Subcutaneous abdominal adipose tissue (tissue), 5 donors: ENCODE data around the gene DNAAF8.

Experiments used
- H3K27ac ChIP-seq: one replicate; pipeline ENCODE4 v1.7.0; 2013; ENCODE audit warnings: low read depth, mild to moderate bottlenecking, inconsistent platforms, low read length, moderate library complexity
- H3K27me3 ChIP-seq, 5 donors: one replicate each; pipeline ENCODE4 v1.7.0; 2013; ENCODE audit warnings: low read length in 5 of 5, inconsistent platforms in 1 of 5; ENCODE audit not compliant: control insufficient read depth in 5 of 5, insufficient read depth in 4 of 5
- H3K36me3 ChIP-seq, 5 donors: one replicate each; pipeline ENCODE4 v1.7.0; 2013; ENCODE audit warnings: low read length in 5 of 5; ENCODE audit not compliant: control insufficient read depth in 5 of 5, insufficient read depth in 5 of 5
- H3K4me1 ChIP-seq, 5 donors: one replicate each; pipeline ENCODE4 v1.7.0; 2013; ENCODE audit warnings: low read length in 5 of 5, mild to moderate bottlenecking in 3 of 5, moderate library complexity in 1 of 5; ENCODE audit not compliant: control insufficient read depth in 5 of 5, insufficient read depth in 5 of 5
- H3K4me3 ChIP-seq, 5 donors: one replicate each; pipeline ENCODE4 v1.7.0; 2013; ENCODE audit warnings: low read length in 5 of 5, low read depth in 1 of 5
- H3K9ac ChIP-seq, 5 donors: one replicate each; pipeline ENCODE4 v1.7.0; 2013; ENCODE audit warnings: low read length in 5 of 5, mild to moderate bottlenecking in 4 of 5, moderate library complexity in 3 of 5
- H3K9me3 ChIP-seq, 5 donors: one replicate each; pipeline ENCODE4 v1.7.0; 2013; ENCODE audit warnings: low read length in 5 of 5; ENCODE audit not compliant: control insufficient read depth in 5 of 5
- donor health status: healthy.
- donor health status: healthy.
- donor health status: healthy.
- donor health status: healthy.
- donor health status: healthy.

The DNAAF8 gene

GRCh38 chr16:4734063-4734729, at the start of gene DNAAF8, which contains the start of gene ANKS3:
Gene DNAAF8 (plus strand): TSS chr16:4734537. CDS start chr16:4736515, 1,978 bp downstream.
Gene ANKS3 (minus strand): TSS chr16:4734271. CDS start chr16:4730149, 4,122 bp downstream.
- peak within 1 kb of the TSS; percentile 81 to 95 (median 91) for H3K4me3 ChIP-seq
- peaks cover 0 to 7% (median 0%) of the 10 kb centered on the region in 5 donors for H3K27me3 ChIP-seq
- peaks cover 0 to 20% (median 19%) of the 10 kb centered on the region in 5 donors for H3K4me1 ChIP-seq
- H3K9ac ChIP-seq, result peak within 1 kb of the TSS in 4 of 5 donors; percentile 84 to 95 (median 90)
- peak within 1 kb of the TSS; percentile 65 for H3K27ac ChIP-seq
- H3K36me3 ChIP-seq, result peaks cover 0 to 13% (median 8%) of the 10 kb centered on the region in 5 donors
- H3K9me3 ChIP-seq, result no peaks in the 10 kb centered on the region

GRCh38 chr16:4684763-4685162, 49.6 kb upstream of the DNAAF8 start:
- no peak overlapping the region for H3K27ac ChIP-seq
- peaks cover 0 to 86% (median 76%) of the 10 kb centered on the region in 5 donors for H3K36me3 ChIP-seq
- no peaks in the 10 kb centered on the region for H3K27me3 ChIP-seq

GRCh38 chr16:4685292-4685691, 49.0 kb upstream of the DNAAF8 start:
- H3K27me3 ChIP-seq, result no peaks in the 10 kb centered on the region
- H3K9ac ChIP-seq, result no peak overlapping the region
- no peaks in the 10 kb centered on the region for H3K9me3 ChIP-seq
- no peak overlapping the region for H3K27ac ChIP-seq
- H3K4me3 ChIP-seq, result no peak overlapping the region
- peaks cover 0 to 25% (median 8%) of the 10 kb centered on the region in 5 donors for H3K4me1 ChIP-seq
- peaks cover 0 to 87% (median 77%) of the 10 kb centered on the region in 5 donors for H3K36me3 ChIP-seq

More at GRCh38 chr16:4684763-4685162, 49.6 kb upstream of the DNAAF8 start:
- H3K4me1 ChIP-seq, result peaks cover 0 to 24% (median 8%) of the 10 kb centered on the region in 5 donors
- H3K9me3 ChIP-seq, result no peaks in the 10 kb centered on the region
- H3K9ac ChIP-seq, result no peak overlapping the region
- H3K4me3 ChIP-seq, result no peak overlapping the region

GRCh38 chr16:4685776-4686496, 48.4 kb upstream of the DNAAF8 start:
- peaks cover 0 to 23% (median 9%) of the 10 kb centered on the region in 5 donors for H3K4me1 ChIP-seq
- peaks cover 0 to 88% (median 78%) of the 10 kb centered on the region in 5 donors for H3K36me3 ChIP-seq
- H3K9me3 ChIP-seq, result no peaks in the 10 kb centered on the region
- H3K4me3 ChIP-seq, result no peak overlapping the region
- no peak overlapping the region for H3K27ac ChIP-seq
- no peak overlapping the region for H3K9ac ChIP-seq
- H3K27me3 ChIP-seq, result no peaks in the 10 kb centered on the region

GRCh38 chr16:4686497-4687210, 47.7 kb upstream of the DNAAF8 start:
- Histone ChIP-seq H3K9ac (no peak overlapping the region), H3K4me1 (peaks cover 0 to 20% (median 8%) of the 10 kb centered on the region in 5 donors), H3K36me3 (peaks cover 0 to 82% (median 75%) of the 10 kb centered on the region in 5 donors), H3K27me3 (no peaks in the 10 kb centered on the region), H3K9me3 (no peaks in the 10 kb centered on the region), H3K27ac (no peak overlapping the region), H3K4me3 (no peak overlapping the region)

GRCh38 chr16:4687416-4687815, 46.9 kb upstream of the DNAAF8 start:
- Histone ChIP-seq H3K27me3 (no peaks in the 10 kb centered on the region), H3K4me1 (peaks cover 2 to 25% (median 13%) of the 10 kb centered on the region in 5 donors), H3K36me3 (peaks cover 0 to 74% (median 67%) of the 10 kb centered on the region in 5 donors)

GRCh38 chr16:4687946-4688673, 46.2 kb upstream of the DNAAF8 start:
- no peaks in the 10 kb centered on the region for H3K9me3 ChIP-seq
- no peak overlapping the region for H3K27ac ChIP-seq
- peaks cover 3 to 29% (median 20%) of the 10 kb centered on the region in 5 donors for H3K4me1 ChIP-seq
- no peak overlapping the region for H3K9ac ChIP-seq
- no peak overlapping the region for H3K4me3 ChIP-seq
- no peaks in the 10 kb centered on the region for H3K27me3 ChIP-seq
- peaks cover 0 to 67% (median 60%) of the 10 kb centered on the region in 5 donors for H3K36me3 ChIP-seq

More at GRCh38 chr16:4687416-4687815, 46.9 kb upstream of the DNAAF8 start:
- Histone ChIP-seq H3K4me3 (no peak overlapping the region), H3K27ac (no peak overlapping the region), H3K9ac (no peak overlapping the region), H3K9me3 (no peaks in the 10 kb centered on the region)

- no peaks in the 10 kb centered on the region for H3K27me3 ChIP-seq
- peaks cover 3 to 32% (median 22%) of the 10 kb centered on the region in 5 donors for H3K4me1 ChIP-seq
- no peak overlapping the region for H3K4me3 ChIP-seq
- H3K9ac ChIP-seq, result no peak overlapping the region
- H3K27ac ChIP-seq, result no peak overlapping the region
- H3K36me3 ChIP-seq, result peaks cover 0 to 62% (median 54%) of the 10 kb centered on the region in 5 donors
- H3K9me3 ChIP-seq, result no peaks in the 10 kb centered on the region
Measured at GRCh38 chr16:4688674-4689045, 45.7 kb upstream of the DNAAF8 start.

GRCh38 chr16:4689091-4689671, 45.2 kb upstream of the DNAAF8 start:
- Histone ChIP-seq H3K27ac (no peak overlapping the region), H3K27me3 (no peaks in the 10 kb centered on the region), H3K9ac (no peak overlapping the region), H3K4me3 (no peak overlapping the region), H3K36me3 (peaks cover 0 to 57% (median 51%) of the 10 kb centered on the region in 5 donors), H3K9me3 (no peaks in the 10 kb centered on the region), H3K4me1 (peaks cover 3 to 38% (median 22%) of the 10 kb centered on the region in 5 donors)
